Muscle layer of duodenum (tissue), 2 donors: ENCODE measurements around the gene PEX14.

ENCODE experiments used
- H3K27ac ChIP-seq: one replicate; pipeline ENCODE4 v1.7.0; 2013; ENCODE audit warnings: mild to moderate bottlenecking, low read length
- H3K27me3 ChIP-seq: one replicate; pipeline ENCODE4 v1.7.0; 2013; ENCODE audit warnings: low read depth, mild to moderate bottlenecking, control low read depth, low read length
- H3K36me3 ChIP-seq, 2 donors: one replicate each; pipeline ENCODE4 v1.7.0; 2013; ENCODE audit warnings: low read length in 2 of 2, control low read depth in 1 of 2, mild to moderate bottlenecking in 1 of 2; ENCODE audit not compliant: insufficient read depth in 2 of 2, control insufficient read depth in 1 of 2
- H3K4me1 ChIP-seq, 2 donors: one replicate each; pipeline ENCODE4 v1.7.0; 2013; ENCODE audit warnings: low read length in 2 of 2, mild to moderate bottlenecking in 2 of 2, control low read depth in 1 of 2, moderate library complexity in 1 of 2; ENCODE audit not compliant: insufficient read depth in 2 of 2, control insufficient read depth in 1 of 2
- H3K4me3 ChIP-seq, 2 donors: one replicate each; pipeline ENCODE4 v1.7.0; 2013; ENCODE audit warnings: low read length in 2 of 2, low read depth in 1 of 2, mild to moderate bottlenecking in 1 of 2
- H3K9me3 ChIP-seq, 2 donors: one replicate each; pipeline ENCODE4 v1.7.0; 2013; ENCODE audit warnings: low read length in 2 of 2, control low read depth in 1 of 2, mild to moderate bottlenecking in 1 of 2; ENCODE audit not compliant: control insufficient read depth in 1 of 2
- donor health status: healthy.

PEX14 gene

GRCh38 chr1:10537082-10537766, 62.5 kb downstream of the PEX14 start:
- Histone ChIP-seq H3K27ac (no peak overlapping the region), H3K4me3 (no peak overlapping the region), H3K4me1 (peaks cover 0 to 9% of the 10 kb centered on the region in 2 donors), H3K9me3 (no peaks in the 10 kb centered on the region), H3K36me3 (peaks cover 9 to 14% of the 10 kb centered on the region in 2 donors), H3K27me3 (no peaks in the 10 kb centered on the region)

GRCh38 chr1:10538646-10539355, 64.1 kb downstream of the PEX14 start:
- peak overlapping the region; percentile 41 for H3K27ac ChIP-seq
- no peak overlapping the region for H3K4me3 ChIP-seq
- peaks cover 9 to 14% of the 10 kb centered on the region in 2 donors for H3K36me3 ChIP-seq

GRCh38 chr1:10539411-10540043, 64.8 kb downstream of the PEX14 start:
- H3K9me3 ChIP-seq: no peaks in the 10 kb centered on the region
- H3K4me1 ChIP-seq: peaks cover 0 to 9% of the 10 kb centered on the region in 2 donors
- H3K27ac ChIP-seq: peak overlapping the region; percentile 41
- H3K4me3 ChIP-seq: no peak overlapping the region
- peaks cover 9 to 14% of the 10 kb centered on the region in 2 donors for H3K36me3 ChIP-seq
- no peaks in the 10 kb centered on the region for H3K27me3 ChIP-seq

More at GRCh38 chr1:10538646-10539355, 64.1 kb downstream of the PEX14 start:
- Histone ChIP-seq H3K4me1 (peaks cover 0 to 9% of the 10 kb centered on the region in 2 donors), H3K27me3 (no peaks in the 10 kb centered on the region), H3K9me3 (no peaks in the 10 kb centered on the region)

GRCh38 chr1:10540277-10541005, 65.7 kb downstream of the PEX14 start:
- H3K4me3 ChIP-seq: no peak overlapping the region
- H3K27ac ChIP-seq: peak overlapping the region; percentile 41
- H3K36me3 ChIP-seq: peaks cover 9 to 14% of the 10 kb centered on the region in 2 donors
- no peaks in the 10 kb centered on the region for H3K27me3 ChIP-seq
- H3K9me3 ChIP-seq: no peaks in the 10 kb centered on the region
- peaks cover 0 to 9% of the 10 kb centered on the region in 2 donors for H3K4me1 ChIP-seq

GRCh38 chr1:10541286-10541685, 66.5 kb downstream of the PEX14 start:
- no peaks in the 10 kb centered on the region for H3K9me3 ChIP-seq
- H3K27me3 ChIP-seq: no peaks in the 10 kb centered on the region
- no peak overlapping the region for H3K4me3 ChIP-seq
- H3K27ac ChIP-seq: no peak overlapping the region
- H3K4me1 ChIP-seq: peaks cover 0 to 9% of the 10 kb centered on the region in 2 donors
- H3K36me3 ChIP-seq: peaks cover 7 to 14% of the 10 kb centered on the region in 2 donors

- peaks cover 0 to 7% of the 10 kb centered on the region in 2 donors for H3K4me1 ChIP-seq
- H3K27ac ChIP-seq: no peak overlapping the region
- peaks cover 4 to 11% of the 10 kb centered on the region in 2 donors for H3K36me3 ChIP-seq
- no peaks in the 10 kb centered on the region for H3K9me3 ChIP-seq
- H3K4me3 ChIP-seq: no peak overlapping the region
- no peaks in the 10 kb centered on the region for H3K27me3 ChIP-seq
Measured at GRCh38 chr1:10544239-10544638, 69.5 kb downstream of the PEX14 start.

GRCh38 chr1:10546896-10547295, 72.1 kb downstream of the PEX14 start:
- Histone ChIP-seq H3K9me3 (no peaks in the 10 kb centered on the region), H3K4me3 (no peak overlapping the region), H3K27me3 (no peaks in the 10 kb centered on the region), H3K4me1 (no peaks in the 10 kb centered on the region), H3K27ac (no peak overlapping the region), H3K36me3 (peaks cover 0 to 4% of the 10 kb centered on the region in 2 donors)

GRCh38 chr1:10549904-10550664, 75.3 kb downstream of the PEX14 start:
- Histone ChIP-seq H3K4me1 (no peaks in the 10 kb centered on the region), H3K27me3 (no peaks in the 10 kb centered on the region), H3K9me3 (no peaks in the 10 kb centered on the region), H3K27ac (no peak overlapping the region), H3K36me3 (peaks cover 0 to 4% of the 10 kb centered on the region in 2 donors), H3K4me3 (no peak overlapping the region)

- Histone ChIP-seq H3K27me3 (no peaks in the 10 kb centered on the region), H3K4me1 (no peaks in the 10 kb centered on the region), H3K27ac (no peak overlapping the region), H3K36me3 (no peaks in the 10 kb centered on the region), H3K9me3 (no peaks in the 10 kb centered on the region), H3K4me3 (no peak overlapping the region)
Measured at GRCh38 chr1:10553118-10553517, 78.4 kb downstream of the PEX14 start.

GRCh38 chr1:10555635-10556429, 81.1 kb downstream of the PEX14 start:
- Histone ChIP-seq H3K4me3 (no peak overlapping the region), H3K4me1 (no peaks in the 10 kb centered on the region), H3K36me3 (no peaks in the 10 kb centered on the region), H3K27me3 (no peaks in the 10 kb centered on the region), H3K9me3 (no peaks in the 10 kb centered on the region), H3K27ac (no peak overlapping the region)
